AG04450 (cell line): Measurements from ENCODE around the gene CAPN11. TPM values are rescaled to one million over a fixed set of nuclear protein-coding genes. Genes with fewer than 3 reads are reported as not detected.

Experiments
- CTCF ChIA-PET: fragments of 300-600, 350-600 bp; formaldehyde crosslinking; extraction: SDS; loops from one replicate; lab custom pipeline; 2022; ENCODE audit warnings: antibody characterized with exemption, inconsistent platforms; lab: Charles Lee
- POLR2A ChIA-PET: fragments of 350-600 bp; formaldehyde crosslinking; extraction: SDS; loops from one replicate; lab custom pipeline; 2021; ENCODE audit warnings: antibody characterized with exemption, inconsistent platforms; lab: Yijun Ruan, JAX
- DNase-seq: peaks from one replicate; pipeline ENCODE4 v3.0.0-alpha.2; 2011; ENCODE audit warnings: low read depth, low spot score
- H3K27ac ChIP-seq: one replicate; pipeline ENCODE4 v1.5.1; 2012; ENCODE audit warnings: low read depth, low read length, control low read depth
- H3K27me3 ChIP-seq: one replicate; pipeline ENCODE4 v1.6.0; 2012; ENCODE audit warnings: low read length; ENCODE audit not compliant: control insufficient read depth, insufficient read depth
- H3K4me3 ChIP-seq: 2 replicates; pipeline ENCODE4 v1.5.1; 2011; ENCODE audit warnings: mild to moderate bottlenecking, low read depth, low read length, control low read depth
- H3K9me3 ChIP-seq: 2 replicates; pipeline ENCODE4 v1.5.1; 2012; ENCODE audit warnings: low read length; ENCODE audit not compliant: control insufficient read depth, insufficient read depth
- CTCF ChIP-seq: IDR thresholded peaks from 2 replicates; pipeline ENCODE4 v1.5.1; 2011; ENCODE audit warnings: low read depth, low read length, control low read depth, inconsistent platforms
- polyA plus RNA-seq: library from polyadenylated mRNA; depleted of rRNA; stranded (reverse); fragments of >200 nt; gene quantifications from 2 replicates; pipeline ENCODE4 v1.2.3, GENCODE V29; 2011

CAPN11 gene
- polyA plus RNA-seq, 1 experiment = 0.04 TPM

DNA sequence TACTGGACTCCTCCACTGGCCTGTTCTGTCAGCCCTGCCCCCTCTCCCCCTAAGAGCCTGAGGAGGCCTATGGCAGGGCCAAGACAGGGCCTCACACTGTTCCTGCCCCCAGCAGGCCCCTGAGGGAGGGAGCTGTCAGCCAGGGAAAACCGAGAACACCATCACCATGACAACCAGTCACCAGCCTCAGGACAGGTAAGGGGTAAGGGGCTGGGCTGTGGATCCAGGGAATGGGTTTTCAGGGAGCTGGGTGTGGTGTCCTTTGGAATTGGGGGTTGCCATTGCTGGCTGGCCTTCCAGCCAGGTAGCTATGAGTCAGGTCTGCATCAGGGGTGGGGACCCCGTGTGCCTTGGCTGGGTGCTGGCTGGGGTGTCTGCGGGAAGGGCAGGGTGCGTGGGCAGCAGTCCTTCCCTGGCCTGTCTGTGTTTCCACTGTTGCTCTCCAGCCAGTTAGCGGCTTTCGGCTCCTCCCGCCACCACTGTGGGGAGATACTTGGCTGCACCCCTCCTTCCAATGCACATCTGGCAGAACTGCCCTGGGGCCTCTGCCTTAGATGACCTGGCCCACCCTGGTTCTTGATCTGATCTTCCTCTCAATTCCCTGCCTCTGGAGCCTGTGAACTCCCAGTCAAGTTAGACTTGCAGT is 68.7 kb downstream of the CAPN11 start:
- Histone ChIP-seq H3K27ac (no peak overlapping the region), H3K27me3 (no peaks in the 10 kb centered on the region), H3K4me3 (no peak overlapping the region), H3K9me3 (no peaks in the 10 kb centered on the region)
- DNase-seq = no peak
- POLR2A ChIA-PET = interaction anchor here (0.9 kb wide), 1 partner anchor 19 kb away, joined by 3 read pairs; the partner anchor contains the start of gene HSP90AB1
- TF ChIP-seq CTCF = no peak
- CTCF ChIA-PET = interaction anchor here (0.8 to 8.8 kb wide), 3 partner anchors 8 to 54 kb away, joined by 3 to 83 read pairs (median 4); no protein-coding TSS in a partner anchor

GRCh38 chr6:44228031-44228430 is 69.4 kb downstream of the CAPN11 start:
- Histone ChIP-seq H3K4me3 (no peak overlapping the region), H3K27me3 (no peaks in the 10 kb centered on the region), H3K9me3 (no peaks in the 10 kb centered on the region), H3K27ac (no peak overlapping the region)
- POLR2A ChIA-PET = interaction anchor here (0.9 kb wide), 1 partner anchor 19 kb away, joined by 3 read pairs; the partner anchor contains the start of gene HSP90AB1
- no peak for TF ChIP-seq CTCF
- no peak for DNase-seq
- CTCF ChIA-PET = interaction anchor here (0.8 kb wide), 1 partner anchor 55 kb away, joined by 4 read pairs; no protein-coding TSS in a partner anchor

DNA sequence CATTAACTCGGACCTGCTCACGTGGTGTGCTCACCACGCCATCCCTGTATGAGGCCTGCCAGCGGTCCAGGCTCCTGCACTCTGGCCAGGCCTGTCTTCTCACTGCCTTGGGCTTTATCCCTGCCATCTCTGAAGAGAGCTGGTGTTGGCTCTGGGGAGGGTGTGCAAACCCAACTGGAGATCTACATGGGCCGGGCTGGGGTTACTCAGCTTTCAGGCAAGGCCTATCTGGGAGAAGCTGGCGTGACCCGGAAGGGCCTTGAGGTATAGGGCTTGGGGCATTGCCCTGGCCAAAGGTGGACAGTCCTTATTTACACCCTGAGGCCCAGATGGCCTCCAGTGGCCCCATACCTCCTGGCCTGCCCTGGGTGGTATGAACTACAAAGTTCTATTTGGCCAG is 69.8 kb downstream of the CAPN11 start:
- Histone ChIP-seq H3K4me3 (no peak overlapping the region), H3K27ac (no peak overlapping the region), H3K9me3 (no peaks in the 10 kb centered on the region), H3K27me3 (no peaks in the 10 kb centered on the region)
- ChIA-PET POLR2A (no interaction called here), CTCF (no interaction called here)
- DNase-seq = no peak
- no peak for TF ChIP-seq CTCF

DNA sequence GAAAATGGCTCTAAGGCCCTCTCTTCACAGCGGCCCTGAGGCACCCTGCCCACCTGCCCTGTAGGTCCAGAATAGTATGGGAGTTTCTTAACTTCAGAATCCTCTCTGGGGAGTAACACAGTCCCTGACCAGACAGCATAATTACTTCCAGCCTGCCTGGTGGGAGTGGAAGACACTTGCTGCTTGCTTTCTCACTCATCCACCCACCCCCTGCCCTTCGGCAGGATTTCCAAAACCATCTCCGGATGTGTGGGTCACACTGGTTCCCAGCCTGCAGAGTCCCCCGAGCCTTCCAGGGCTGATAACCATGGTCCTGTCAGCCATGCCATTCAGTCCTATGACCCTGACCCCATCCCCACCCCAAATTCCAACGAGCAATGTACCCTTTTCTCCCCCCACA is 70.2 kb downstream of the CAPN11 start:
- no peaks in the 10 kb centered on the region for H3K9me3 ChIP-seq
- DNase-seq = no peak
- no peak for TF ChIP-seq CTCF
- no peaks in the 10 kb centered on the region for H3K27me3 ChIP-seq
- no peak overlapping the region for H3K4me3 ChIP-seq
- H3K27ac ChIP-seq = no peak overlapping the region
- CTCF ChIA-PET = no interaction called here
- POLR2A ChIA-PET = no interaction called here

DNA sequence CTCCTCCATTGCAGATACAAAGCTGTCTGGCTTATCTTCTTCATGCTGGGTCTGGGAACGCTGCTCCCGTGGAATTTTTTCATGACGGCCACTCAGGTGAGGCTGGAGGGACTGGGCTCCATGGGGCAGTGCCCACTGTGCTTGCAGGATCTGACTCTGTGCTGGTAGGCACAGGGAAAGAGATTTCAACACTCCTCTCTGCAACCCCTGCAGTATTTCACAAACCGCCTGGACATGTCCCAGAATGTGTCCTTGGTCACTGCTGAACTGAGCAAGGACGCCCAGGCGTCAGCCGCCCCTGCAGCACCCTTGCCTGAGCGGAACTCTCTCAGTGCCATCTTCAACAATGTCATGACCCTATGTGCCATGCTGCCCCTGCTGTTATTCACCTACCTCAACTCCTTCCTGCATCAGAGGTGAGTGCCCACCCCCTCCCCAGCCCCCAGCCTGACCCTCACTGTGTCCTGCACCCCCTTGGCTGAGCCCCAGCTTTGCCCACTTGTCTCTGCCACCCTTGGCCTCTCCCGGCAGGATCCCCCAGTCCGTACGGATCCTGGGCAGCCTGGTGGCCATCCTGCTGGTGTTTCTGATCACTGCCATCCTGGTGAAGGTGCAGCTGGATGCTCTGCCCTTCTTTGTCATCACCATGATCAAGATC is 70.9 kb downstream of the CAPN11 start:
- H3K9me3 ChIP-seq = no peaks in the 10 kb centered on the region
- H3K4me3 ChIP-seq = no peak overlapping the region
- no peak for TF ChIP-seq CTCF
- CTCF ChIA-PET = interaction anchor here (0.6 to 1.1 kb wide), 2 partner anchors 16 to 799 kb away, joined by 4 to 7 read pairs; no protein-coding TSS in a partner anchor
- no peaks in the 10 kb centered on the region for H3K27me3 ChIP-seq
- POLR2A ChIA-PET = interaction anchor here (0.7 to 1.3 kb wide), 2 partner anchors 9 to 17 kb away, joined by 4 to 5 read pairs; partner anchors contain the start of gene HSP90AB1
- no peak overlapping the region for H3K27ac ChIP-seq
- DNase-seq = no peak
